Measurements from ENCODE around the gene UBE2M. TPM values are rescaled to one million over a fixed set of nuclear protein-coding genes. Genes with fewer than 3 reads are reported as not detected.

UBE2M gene
- total RNA-seq, 1 donor from 2014 or later: 53.8 TPM

- no peak for DNase-seq
- TF ChIP-seq, protein P1, sequence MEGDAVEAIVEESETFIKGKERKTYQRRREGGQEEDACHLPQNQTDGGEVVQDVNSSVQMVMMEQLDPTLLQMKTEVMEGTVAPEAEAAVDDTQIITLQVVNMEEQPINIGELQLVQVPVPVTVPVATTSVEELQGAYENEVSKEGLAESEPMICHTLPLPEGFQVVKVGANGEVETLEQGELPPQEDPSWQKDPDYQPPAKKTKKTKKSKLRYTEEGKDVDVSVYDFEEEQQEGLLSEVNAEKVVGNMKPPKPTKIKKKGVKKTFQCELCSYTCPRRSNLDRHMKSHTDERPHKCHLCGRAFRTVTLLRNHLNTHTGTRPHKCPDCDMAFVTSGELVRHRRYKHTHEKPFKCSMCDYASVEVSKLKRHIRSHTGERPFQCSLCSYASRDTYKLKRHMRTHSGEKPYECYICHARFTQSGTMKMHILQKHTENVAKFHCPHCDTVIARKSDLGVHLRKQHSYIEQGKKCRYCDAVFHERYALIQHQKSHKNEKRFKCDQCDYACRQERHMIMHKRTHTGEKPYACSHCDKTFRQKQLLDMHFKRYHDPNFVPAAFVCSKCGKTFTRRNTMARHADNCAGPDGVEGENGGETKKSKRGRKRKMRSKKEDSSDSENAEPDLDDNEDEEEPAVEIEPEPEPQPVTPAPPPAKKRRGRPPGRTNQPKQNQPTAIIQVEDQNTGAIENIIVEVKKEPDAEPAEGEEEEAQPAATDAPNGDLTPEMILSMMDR (IDR thresholded peaks at IDR 0.05): no peak
- H3K4me1 ChIP-seq: peaks cover 51% of the 10 kb centered on the region
- no peak for ATAC-seq
- no peaks in the 10 kb centered on the region for H3K9me3 ChIP-seq
- H3K4me3 ChIP-seq: peak overlapping the region; percentile 67
- H3K27me3 ChIP-seq: no peaks in the 10 kb centered on the region
- peak overlapping the region; percentile 99 for H3K27ac ChIP-seq
- H3K36me3 ChIP-seq: peaks cover 28% of the 10 kb centered on the region
- intact Hi-C loops (cut with DNase I): no loop called here
Observed at GRCh38 chr19:58557221-58558065, 968 bp downstream of the UBE2M start.

DNA sequence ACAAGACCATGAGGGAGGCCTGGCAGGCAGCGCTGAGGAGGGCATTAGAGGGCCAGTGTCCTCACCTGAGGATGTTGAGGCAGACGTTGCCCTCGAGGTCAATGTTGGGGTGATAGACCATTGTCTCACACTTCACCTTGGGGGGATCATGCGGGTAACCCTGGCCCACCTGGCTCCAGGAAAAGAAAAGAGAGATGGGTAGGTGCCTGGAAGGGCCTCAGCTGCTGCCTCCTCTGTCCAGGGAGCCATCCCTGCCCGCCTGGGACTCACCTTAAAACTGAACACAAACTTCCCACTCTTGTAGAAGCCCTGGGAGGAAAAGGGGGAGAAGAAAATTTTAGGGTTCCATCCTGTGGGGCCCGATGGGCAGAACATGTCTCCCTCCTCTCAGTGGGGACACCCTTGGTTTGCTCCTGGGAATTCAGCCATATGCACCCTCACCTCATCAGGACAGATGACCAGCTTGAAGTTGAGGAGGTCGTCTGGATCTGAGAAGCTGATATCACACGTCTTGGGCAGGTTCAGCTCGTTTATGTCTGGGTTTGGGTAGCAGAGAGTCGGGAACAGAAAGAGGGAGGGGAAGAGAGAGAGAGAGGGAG, 1.7 kb downstream of the UBE2M start:
- Histone ChIP-seq H3K27ac (peak overlapping the region; percentile 99), H3K36me3 (peaks cover 35% of the 10 kb centered on the region), H3K4me3 (peak overlapping the region; percentile 67), H3K27me3 (no peaks in the 10 kb centered on the region), H3K9me3 (no peaks in the 10 kb centered on the region), H3K4me1 (peaks cover 44% of the 10 kb centered on the region)
- DNase-seq: no peak
- ATAC-seq: no peak
- TF ChIP-seq, protein P1 (IDR thresholded peaks at IDR 0.05): no peak
- intact Hi-C loops (cut with DNase I): no loop called here

- intact Hi-C loops (cut with DNase I): no loop called here
- DNase-seq (no peak), ATAC-seq (no peak)
- Histone ChIP-seq H3K9me3 (no peaks in the 10 kb centered on the region), H3K36me3 (peaks cover 42% of the 10 kb centered on the region), H3K4me1 (peaks cover 37% of the 10 kb centered on the region), H3K27me3 (no peaks in the 10 kb centered on the region), H3K4me3 (no peak overlapping the region), H3K27ac (no peak overlapping the region)
- TF ChIP-seq, protein P1 (IDR thresholded peaks at IDR 0.05): no peak
Observed at GRCh38 chr19:58555920-58556621, 2.3 kb downstream of the UBE2M start.

DNA sequence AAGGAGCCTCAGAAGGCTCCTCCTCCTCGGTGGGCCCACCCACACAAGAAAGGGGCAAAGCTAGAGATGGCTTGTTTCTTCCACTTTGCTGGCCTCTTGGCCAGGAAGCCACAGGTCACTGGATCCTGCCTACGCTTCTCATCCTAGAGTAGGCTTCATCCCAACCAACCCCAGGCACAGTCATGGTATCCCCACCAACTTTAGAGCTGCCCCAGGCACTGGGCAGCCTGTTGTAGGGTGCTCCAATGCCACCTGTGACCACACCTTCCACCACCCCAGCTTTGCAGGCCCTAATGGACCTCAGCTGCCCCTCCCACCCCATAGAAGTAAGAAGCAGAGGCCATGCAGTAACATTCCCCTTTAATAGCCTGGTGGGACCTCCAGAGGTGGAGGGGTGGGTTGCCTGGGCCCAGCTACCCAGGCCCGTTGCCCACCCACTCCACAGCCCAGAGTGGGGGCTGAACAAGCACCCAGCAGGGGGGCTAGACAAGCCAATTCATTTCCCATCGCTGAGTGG, 3.0 kb downstream of the UBE2M start:
- peaks cover 37% of the 10 kb centered on the region for H3K4me1 ChIP-seq
- ATAC-seq (no peak), DNase-seq (no peak)
- TF ChIP-seq, protein P1 (IDR thresholded peaks at IDR 0.05): no peak
- H3K36me3 ChIP-seq: peaks cover 48% of the 10 kb centered on the region
- H3K4me3 ChIP-seq: peak overlapping the region; percentile 87
- no peaks in the 10 kb centered on the region for H3K9me3 ChIP-seq
- intact Hi-C loops (cut with DNase I): no loop called here
- peak overlapping the region; percentile 94 for H3K27ac ChIP-seq
- H3K27me3 ChIP-seq: no peaks in the 10 kb centered on the region

- Histone ChIP-seq H3K27ac (peak within 1 kb of the TSS; percentile 94), H3K9me3 (no peaks in the 10 kb centered on the region), H3K4me3 (peak within 1 kb of the TSS; percentile 87), H3K4me1 (peaks cover 34% of the 10 kb centered on the region), H3K36me3 (peaks cover 55% of the 10 kb centered on the region), H3K27me3 (no peaks in the 10 kb centered on the region)
- ATAC-seq (peak; percentile 60), DNase-seq (peak; percentile 99)
- intact Hi-C loops (cut with DNase I): no loop called here
- TF ChIP-seq, protein P1 (IDR thresholded peaks at IDR 0.05): no peak
Observed at GRCh38 chr19:58554494-58555368, 3.7 kb downstream of the UBE2M start, which contains the start of gene CHMP2A. Gene CHMP2A (minus strand): TSS chr19:58555105. CDS start chr19:58554212, 893 bp downstream.
